NCI-H510A (cell line): ENCODE data around the gene RGS4.

Source experiments
- DNase-seq: peaks from one replicate; lab custom pipeline; 2025; lab: John Stamatoyannopoulos, UW

Gene RGS4

DNA sequence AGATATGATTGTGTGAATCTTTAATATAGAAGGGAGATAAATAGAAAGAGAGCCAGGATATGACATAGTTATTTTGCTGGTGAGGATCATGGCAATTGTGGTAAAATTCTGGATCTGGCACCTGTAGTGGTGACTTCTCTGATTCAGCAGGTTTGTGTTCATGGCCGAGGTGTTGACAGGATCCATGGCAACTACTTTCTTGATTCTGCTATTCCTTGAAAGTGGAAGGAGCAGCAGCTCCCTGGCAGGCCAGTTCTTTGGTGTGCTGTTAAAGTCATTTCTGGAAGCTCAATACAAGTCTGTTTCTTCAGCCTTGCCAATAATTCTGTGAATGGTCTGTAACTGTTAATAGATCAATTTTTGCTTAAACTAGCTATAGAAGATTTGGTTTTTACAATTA, 33.4 kb downstream of the RGS4 start:
- no peak for DNase-seq

- DNase-seq = no peak
Measured at GRCh38 chr1:163104385-163105099, 35.4 kb downstream of the RGS4 start.

DNA sequence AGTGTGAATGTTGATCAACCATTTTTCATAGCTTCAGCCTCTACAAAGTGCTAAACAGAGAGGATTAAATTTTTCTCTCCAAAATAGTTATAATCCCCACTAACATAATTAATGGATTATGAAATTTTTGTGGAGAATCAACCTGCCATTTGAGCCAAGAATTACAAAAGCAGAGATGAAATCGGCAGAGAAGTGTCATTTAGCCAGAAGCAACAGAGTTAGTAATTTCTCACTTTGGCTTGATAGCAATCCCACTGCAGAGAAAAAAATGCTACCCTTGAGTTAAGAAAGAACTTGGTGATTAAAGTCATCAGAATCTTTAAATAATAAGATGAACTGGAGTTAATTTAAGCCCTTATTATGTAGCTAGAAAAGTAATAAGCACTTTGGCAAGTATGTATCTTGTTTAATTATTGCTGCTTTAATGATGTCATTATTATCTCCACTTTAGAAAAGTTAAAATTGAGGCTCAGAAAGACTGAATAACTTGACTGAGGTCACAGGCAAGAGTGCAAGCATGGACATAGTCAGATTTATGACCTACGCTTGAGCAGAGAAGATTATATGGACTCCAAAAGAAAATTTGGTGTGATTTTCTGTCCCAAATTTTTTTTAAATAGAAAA, 37.3 kb downstream of the RGS4 start:
- DNase-seq = no peak

DNA sequence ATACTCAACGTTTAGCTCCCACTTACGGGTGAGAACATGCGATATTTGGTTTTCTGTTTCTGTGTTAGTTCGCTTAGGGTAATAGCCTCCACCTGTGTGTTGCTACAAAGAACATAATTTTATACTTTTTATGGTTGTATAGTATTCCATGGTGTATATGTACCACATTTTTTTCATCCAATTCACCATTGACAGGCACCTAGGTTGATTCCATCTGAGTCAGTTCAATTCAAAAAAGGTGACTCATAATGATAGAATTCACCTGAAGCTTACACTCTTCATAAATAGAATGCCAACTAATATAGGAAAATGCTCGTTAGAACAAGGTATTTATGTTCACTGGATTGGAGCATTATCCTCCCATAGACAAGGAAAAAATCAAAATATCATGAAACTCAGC, 38.5 kb downstream of the RGS4 start:
- DNase-seq = no peak

GRCh38 chr1:163115887-163116286, 46.7 kb downstream of the RGS4 start:
- no peak for DNase-seq

- no peak for DNase-seq
Measured at GRCh38 chr1:163119707-163120106, 50.5 kb downstream of the RGS4 start.

- no peak for DNase-seq
Measured at GRCh38 chr1:163120372-163120771, 51.2 kb downstream of the RGS4 start.

DNA sequence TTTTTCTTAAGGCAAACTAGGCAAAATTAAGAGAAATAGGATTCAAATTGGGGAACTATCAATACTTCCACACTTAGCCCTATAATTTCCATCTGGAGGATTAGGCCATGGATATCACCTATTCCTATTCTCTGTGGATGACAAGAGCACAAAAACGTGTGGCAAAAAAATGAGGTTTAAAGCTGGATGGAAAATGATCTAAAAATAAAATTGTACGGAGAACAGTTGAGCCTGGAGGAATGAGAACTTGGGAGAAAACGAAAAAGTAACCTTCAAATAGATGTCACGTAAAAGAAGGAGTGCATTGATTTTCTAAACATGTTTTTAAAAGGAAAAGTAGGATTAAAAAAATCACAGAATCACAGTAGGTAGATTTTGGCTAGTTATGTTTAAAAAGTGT, 55.7 kb downstream of the RGS4 start:
- DNase-seq = no peak
